ENCODE results near the gene GAN. TPM values are rescaled to one million over a fixed set of nuclear protein-coding genes. Genes with fewer than 3 reads are reported as not detected.

GAN gene
- total and polyA plus RNA-seq, 9 of the 15 experiments (the other 6 are each of a cell fraction or from before 2014, with no cell fraction given), result 0.83 to 15.1 (median 5.2) TPM

DNA sequence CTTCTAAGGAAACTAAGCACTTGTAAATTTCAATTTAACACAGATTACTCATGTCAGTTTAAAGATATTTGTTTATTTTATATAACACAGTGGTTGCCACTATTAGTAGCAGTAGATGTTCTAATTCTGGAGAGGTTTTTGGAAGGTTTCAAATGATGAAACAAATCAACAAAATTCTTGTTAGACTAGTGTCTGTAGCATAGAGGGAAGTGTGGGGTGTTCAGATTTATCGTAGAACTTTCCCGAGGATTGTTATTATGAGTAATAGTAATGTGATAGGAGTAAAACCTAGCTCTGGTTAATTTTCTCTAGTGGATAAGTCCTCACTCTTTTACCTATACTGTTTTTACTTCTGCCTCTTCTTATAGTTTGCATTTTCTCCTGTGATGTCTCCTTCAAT lies 6.3 kb downstream of the GAN start:
- POLR2A ChIA-PET, result interaction anchor here (0.6 kb wide), 1 partner anchor 57 kb away, joined by 4 read pairs; no protein-coding TSS in a partner anchor
- Histone ChIP-seq H4K20me1 (replicated peaks; ENCODE audit: control insufficient read depth, insufficient read depth, low read length) (peaks cover 13% of the 10 kb centered on the region), H3K9me3 (replicated peaks; ENCODE audit: control insufficient read depth, insufficient read depth, low read depth, low read length) (no peaks in the 10 kb centered on the region), H3K36me3 (ENCODE audit: control insufficient read depth, insufficient read depth, low read length) (peaks cover 12% of the 10 kb centered on the region), H3K4me3 (no peak overlapping the region), H2AFZ (ENCODE audit: low read depth, low read length) (no peak overlapping the region), H3K79me2 (ENCODE audit: control insufficient read depth, insufficient read depth, low read length) (peaks cover 84% of the 10 kb centered on the region), H3K9ac (ENCODE audit: insufficient read depth in 1 of 2, low read depth in 2 of 2, low read length in 2 of 2) (no peak overlapping the region), H3K4me1 (replicated peaks in 1 of 2; ENCODE audit: control insufficient read depth in 2 of 2, insufficient read depth in 2 of 2, low read length in 2 of 2) (peaks cover 2 to 16% of the 10 kb centered on the region in 2 experiments; a peak in 3 of 5 replicates), H3K27ac (ENCODE audit: extremely low read depth, low read depth, low read length) (no peak overlapping the region), H3K4me2 (ENCODE audit: insufficient read depth, low read length) (no peak overlapping the region), H3K9me1 (ENCODE audit: control insufficient read depth, insufficient read depth, low read length) (no peaks in the 10 kb centered on the region), H3K27me3 (ENCODE audit: control insufficient read depth in 2 of 2, insufficient read depth in 2 of 2, low read length in 2 of 2) (no peaks in the 10 kb centered on the region)
- CTCF ChIA-PET (ENCODE audit: low intra/inter-chr PET ratio), result no interaction called here
- peak; percentile 54; the same call in 1 of the 2 replicates for TF ChIP-seq POLR2H (tag; IDR thresholded peaks at IDR 0.05; ENCODE audit: low read depth)
- no peak for TF ChIP-seq CTBP1 (IDR thresholded peaks at IDR 0.05; ENCODE audit: borderline replicate concordance)
- no peak for TF ChIP-seq NCOR1 (IDR thresholded peaks at IDR 0.05)
- intact Hi-C loops (cut with micrococcal nuclease) (no loop called here), in situ Hi-C loops (cut with MboI) (no loop called here)
- DNase-seq (ENCODE audit: extremely low read depth in 1 of 4, low spot score in 3 of 4), result no peak
- ATAC-seq, result no peak
- WGBS (ENCODE audit: insufficient coverage, low coverage, missing lambda C conversion rate), result 91% methylated on average over 2 of the region's 2 CpGs
- FAIRE-seq, result no peak
- BruUV-seq (replicated peaks), result no TSS peak

DNA sequence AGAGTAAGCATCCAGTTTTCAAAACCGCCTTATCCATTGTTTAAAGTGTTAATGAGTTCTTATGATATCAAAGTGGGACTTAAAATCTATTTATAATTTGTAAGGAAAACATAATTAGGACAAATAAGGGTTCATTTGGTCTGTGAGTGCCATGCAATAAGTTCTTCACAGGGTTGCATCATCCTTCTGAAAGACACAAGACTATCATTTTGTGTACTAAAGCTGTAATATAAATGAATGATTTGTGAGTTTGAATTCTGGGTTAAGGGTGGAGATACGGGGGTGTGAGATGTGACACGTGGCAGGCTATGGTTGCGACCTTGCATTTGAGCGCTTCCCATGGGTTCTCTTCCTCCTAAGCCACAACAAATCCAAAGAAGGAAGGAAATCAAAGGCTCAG lies 6.8 kb downstream of the GAN start:
- FAIRE-seq (no peak), ATAC-seq (no peak), DNase-seq (ENCODE audit: extremely low read depth in 1 of 4, low spot score in 3 of 4) (no peak)
- in situ Hi-C loops (cut with MboI), result no loop called here
- no peak overlapping the region for H3K27ac ChIP-seq (ENCODE audit: extremely low read depth, low read depth, low read length)
- no peak overlapping the region for H3K9ac ChIP-seq (ENCODE audit: insufficient read depth in 1 of 2, low read depth in 2 of 2, low read length in 2 of 2)
- no TSS peak for BruUV-seq (replicated peaks)
- POLR2A ChIA-PET, result interaction anchor here (0.6 kb wide), 1 partner anchor 453 kb away, joined by 3 read pairs; no protein-coding TSS in a partner anchor
- no peaks in the 10 kb centered on the region for H3K9me3 ChIP-seq (replicated peaks; ENCODE audit: control insufficient read depth, insufficient read depth, low read depth, low read length)
- peaks cover 2 to 11% of the 10 kb centered on the region in 2 experiments; a peak in 3 of 5 replicates for H3K4me1 ChIP-seq (replicated peaks in 1 of 2; ENCODE audit: control insufficient read depth in 2 of 2, insufficient read depth in 2 of 2, low read length in 2 of 2)
- peaks cover 11% of the 10 kb centered on the region; the same call in 1 of the 2 replicates for H4K20me1 ChIP-seq (replicated peaks; ENCODE audit: control insufficient read depth, insufficient read depth, low read length)
- no peaks in the 10 kb centered on the region for H3K9me1 ChIP-seq (ENCODE audit: control insufficient read depth, insufficient read depth, low read length)
- peaks cover 12% of the 10 kb centered on the region for H3K36me3 ChIP-seq (ENCODE audit: control insufficient read depth, insufficient read depth, low read length)
- intact Hi-C loops (cut with micrococcal nuclease), result no loop called here
- no peak overlapping the region for H3K4me2 ChIP-seq (ENCODE audit: insufficient read depth, low read length)
- H2AFZ ChIP-seq (ENCODE audit: low read depth, low read length), result no peak overlapping the region
- WGBS (ENCODE audit: insufficient coverage, low coverage, missing lambda C conversion rate), result 63% methylated on average over 5 of the region's 5 CpGs
- CTCF ChIA-PET (ENCODE audit: low intra/inter-chr PET ratio), result no interaction called here
- H3K79me2 ChIP-seq (ENCODE audit: control insufficient read depth, insufficient read depth, low read length), result peaks cover 80% of the 10 kb centered on the region
- H3K4me3 ChIP-seq, result no peak overlapping the region
- no peaks in the 10 kb centered on the region for H3K27me3 ChIP-seq (ENCODE audit: control insufficient read depth in 2 of 2, insufficient read depth in 2 of 2, low read length in 2 of 2)
- TF ChIP-seq ZNF175 (CRISPR knock-in tag; IDR thresholded peaks at IDR 0.05; ENCODE audit: low read depth) (0 out of 2 replicates have a peak, but pooled peaks have one; percentile 17), ZNF140 (CRISPR knock-in tag; IDR thresholded peaks at IDR 0.05) (no peak), CEBPG (CRISPR knock-in tag; IDR thresholded peaks at IDR 0.05) (peak; percentile 64; the same call in 1 of the 2 replicates), CEBPG (tag; conservative IDR thresholded peaks at IDR 0.05 in 1 of 2, IDR thresholded peaks at IDR 0.05 in 1 of 2) (peak; percentile 91 to 94), EP400 (IDR thresholded peaks at IDR 0.05) (peak; percentile 14; the same call in 1 of the 2 replicates), CEBPB (tag; IDR thresholded peaks at IDR 0.05) (peak; percentile 57; the same call in 1 of the 2 replicates)
- TF ChIP-seq, protein P1, sequence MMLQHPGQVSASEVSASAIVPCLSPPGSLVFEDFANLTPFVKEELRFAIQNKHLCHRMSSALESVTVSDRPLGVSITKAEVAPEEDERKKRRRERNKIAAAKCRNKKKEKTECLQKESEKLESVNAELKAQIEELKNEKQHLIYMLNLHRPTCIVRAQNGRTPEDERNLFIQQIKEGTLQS (IDR thresholded peaks at IDR 0.05), result peak; percentile 91
- TF ChIP-seq, protein P1 (CRISPR knock-in tag; conservative IDR thresholded peaks at IDR 0.05), result no peak
- TF ChIP-seq, protein P2, sequence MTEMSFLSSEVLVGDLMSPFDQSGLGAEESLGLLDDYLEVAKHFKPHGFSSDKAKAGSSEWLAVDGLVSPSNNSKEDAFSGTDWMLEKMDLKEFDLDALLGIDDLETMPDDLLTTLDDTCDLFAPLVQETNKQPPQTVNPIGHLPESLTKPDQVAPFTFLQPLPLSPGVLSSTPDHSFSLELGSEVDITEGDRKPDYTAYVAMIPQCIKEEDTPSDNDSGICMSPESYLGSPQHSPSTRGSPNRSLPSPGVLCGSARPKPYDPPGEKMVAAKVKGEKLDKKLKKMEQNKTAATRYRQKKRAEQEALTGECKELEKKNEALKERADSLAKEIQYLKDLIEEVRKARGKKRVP (CRISPR knock-in tag; IDR thresholded peaks at IDR 0.05), result peak; percentile 81
- TF ChIP-seq, protein P3, sequence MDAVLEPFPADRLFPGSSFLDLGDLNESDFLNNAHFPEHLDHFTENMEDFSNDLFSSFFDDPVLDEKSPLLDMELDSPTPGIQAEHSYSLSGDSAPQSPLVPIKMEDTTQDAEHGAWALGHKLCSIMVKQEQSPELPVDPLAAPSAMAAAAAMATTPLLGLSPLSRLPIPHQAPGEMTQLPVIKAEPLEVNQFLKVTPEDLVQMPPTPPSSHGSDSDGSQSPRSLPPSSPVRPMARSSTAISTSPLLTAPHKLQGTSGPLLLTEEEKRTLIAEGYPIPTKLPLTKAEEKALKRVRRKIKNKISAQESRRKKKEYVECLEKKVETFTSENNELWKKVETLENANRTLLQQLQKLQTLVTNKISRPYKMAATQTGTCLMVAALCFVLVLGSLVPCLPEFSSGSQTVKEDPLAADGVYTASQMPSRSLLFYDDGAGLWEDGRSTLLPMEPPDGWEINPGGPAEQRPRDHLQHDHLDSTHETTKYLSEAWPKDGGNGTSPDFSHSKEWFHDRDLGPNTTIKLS (IDR thresholded peaks at IDR 0.05; ENCODE audit: borderline replicate concordance, low read depth), result 0 out of 2 replicates have a peak, but pooled peaks have one; percentile 29
